Stimulated activated CD4-positive, alpha-beta T cell treated with anti-CD3 and anti-CD28 coated beads, Interleukin-1b, Interleukin-23, amount 100 ng/mL, for 48 hours (primary cell): ENCODE data around the gene CA11.
"Not testable (repeated sequence)": the region's sequence is repeated elsewhere in the genome, so short reads cannot be mapped to it uniquely, and the experiment has no call there.

Experiments used
- DNase-seq: peaks from one replicate; pipeline ENCODE4 v3.0.0-alpha.2; 2020

The CA11 gene

GRCh38 chr19:48646001-48646721, at the start of gene CA11:
TSS of gene CA11 (minus strand) at chr19:48646187. CDS start at chr19:48645632, 555 bp downstream.
- DNase-seq, result peak; percentile 92

DNA sequence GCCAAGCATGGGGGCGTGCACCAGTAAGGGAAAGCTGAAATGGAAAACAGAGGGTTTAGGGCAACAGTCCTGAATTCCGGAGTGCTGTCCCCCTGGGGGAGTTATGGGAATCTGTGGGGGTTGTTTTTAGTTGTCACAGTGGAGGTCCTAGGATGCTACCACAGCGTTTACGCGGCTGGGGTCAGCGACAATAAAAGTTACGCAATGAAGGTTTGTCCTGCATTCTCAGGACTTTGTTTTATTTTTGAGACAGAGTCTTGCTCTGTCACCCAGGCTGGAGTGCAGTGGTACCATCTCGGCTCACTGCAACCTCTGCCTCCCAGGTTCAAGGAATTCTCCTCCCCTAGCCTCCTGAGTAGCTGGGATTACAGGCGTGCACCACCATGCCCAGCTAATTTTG, 47.6 kb upstream of the CA11 start:
- DNase-seq, result not testable (repeated sequence)

DNA sequence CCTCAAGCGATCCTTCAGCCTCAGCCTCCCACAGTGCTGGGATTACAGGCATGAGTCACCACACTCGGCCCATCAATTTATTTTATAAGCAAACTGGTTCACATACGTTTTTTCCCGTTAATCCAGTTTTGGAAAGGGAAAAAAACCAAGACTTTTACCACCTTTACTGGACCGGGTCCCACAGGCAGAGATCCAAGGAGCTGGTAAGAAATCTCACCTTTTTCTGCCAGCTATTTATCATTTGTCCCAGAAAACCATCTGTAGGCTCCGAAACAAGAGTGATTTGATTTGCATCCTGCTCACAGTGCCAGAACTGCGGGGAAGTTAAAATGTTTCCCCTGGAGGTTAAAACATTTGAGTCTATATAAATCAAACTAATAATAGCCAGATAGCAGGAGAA, 43.5 kb upstream of the CA11 start:
- no peak for DNase-seq

- no peak for DNase-seq
Observed at GRCh38 chr19:48687776-48688175, 41.8 kb upstream of the CA11 start.

- DNase-seq, result not testable (repeated sequence)
Observed at GRCh38 chr19:48686637-48687036, 40.6 kb upstream of the CA11 start.

DNA sequence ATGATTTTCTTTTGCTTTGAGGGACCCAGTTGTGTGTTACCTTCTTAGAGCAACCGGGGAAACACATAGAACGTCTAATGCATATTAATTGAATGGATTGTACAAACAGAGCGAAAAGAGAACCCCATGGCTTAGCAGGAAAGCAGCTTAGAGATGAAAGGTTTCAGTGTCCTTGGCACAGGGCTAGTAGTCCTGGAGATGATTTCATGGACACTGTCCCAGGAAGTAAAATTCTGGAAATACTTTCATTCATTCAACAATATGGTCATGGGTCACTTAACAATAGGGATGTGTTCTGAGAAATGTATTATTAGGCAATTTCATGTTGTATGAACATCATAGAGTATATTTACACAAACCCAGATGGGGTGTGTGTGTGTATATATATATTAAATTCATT, 40.1 kb upstream of the CA11 start:
- DNase-seq, result no peak

GRCh38 chr19:48685583-48685982, 39.6 kb upstream of the CA11 start:
- DNase-seq, result no peak

GRCh38 chr19:48683349-48683748, 37.4 kb upstream of the CA11 start:
- peak; percentile 31 for DNase-seq

DNA sequence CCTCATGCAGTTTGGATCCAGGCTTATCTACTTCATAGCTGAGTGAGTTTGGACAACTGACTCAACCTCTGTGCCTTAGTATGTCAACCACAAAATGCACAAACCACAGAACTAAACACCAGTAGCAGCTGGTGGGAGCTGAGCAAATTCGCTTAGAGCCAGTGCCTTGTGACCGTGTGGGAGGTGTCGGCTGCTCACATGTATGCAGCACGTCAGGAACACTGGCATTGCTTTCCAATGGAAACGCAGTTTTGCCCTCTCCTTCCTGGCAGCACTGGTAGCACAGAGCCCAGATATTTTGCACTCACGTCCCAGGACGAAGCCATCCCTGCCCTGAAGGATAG, 35.1 kb upstream of the CA11 start:
- DNase-seq, result no peak

GRCh38 chr19:48680436-48681126, 34.6 kb upstream of the CA11 start:
- DNase-seq, result no peak

- DNase-seq, result not testable (repeated sequence)
Observed at GRCh38 chr19:48680006-48680405, 34.0 kb upstream of the CA11 start.

GRCh38 chr19:48678201-48678600, 32.2 kb upstream of the CA11 start:
- DNase-seq, result no peak

DNA sequence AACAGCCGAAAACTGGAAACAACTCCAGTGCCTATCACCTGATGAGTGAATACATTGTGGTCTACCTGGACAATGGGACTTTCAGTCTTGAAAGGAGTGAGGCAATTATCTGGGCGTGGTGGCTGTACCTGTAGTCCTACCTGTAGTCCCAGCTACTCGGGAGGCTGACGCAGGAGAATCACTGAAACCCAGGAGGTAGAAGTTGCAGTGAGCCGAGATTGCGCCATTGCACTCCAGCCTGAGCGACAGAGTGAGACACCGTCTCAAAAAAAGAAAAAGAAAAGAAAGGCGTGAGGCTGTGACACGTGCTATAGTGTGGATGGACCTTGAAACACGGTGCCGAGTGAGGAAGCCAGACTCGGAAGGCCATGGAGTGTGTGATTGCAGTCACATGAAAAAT, 30.9 kb upstream of the CA11 start:
- no peak for DNase-seq

GRCh38 chr19:48676487-48676886, 30.5 kb upstream of the CA11 start:
- DNase-seq, result no peak

DNA sequence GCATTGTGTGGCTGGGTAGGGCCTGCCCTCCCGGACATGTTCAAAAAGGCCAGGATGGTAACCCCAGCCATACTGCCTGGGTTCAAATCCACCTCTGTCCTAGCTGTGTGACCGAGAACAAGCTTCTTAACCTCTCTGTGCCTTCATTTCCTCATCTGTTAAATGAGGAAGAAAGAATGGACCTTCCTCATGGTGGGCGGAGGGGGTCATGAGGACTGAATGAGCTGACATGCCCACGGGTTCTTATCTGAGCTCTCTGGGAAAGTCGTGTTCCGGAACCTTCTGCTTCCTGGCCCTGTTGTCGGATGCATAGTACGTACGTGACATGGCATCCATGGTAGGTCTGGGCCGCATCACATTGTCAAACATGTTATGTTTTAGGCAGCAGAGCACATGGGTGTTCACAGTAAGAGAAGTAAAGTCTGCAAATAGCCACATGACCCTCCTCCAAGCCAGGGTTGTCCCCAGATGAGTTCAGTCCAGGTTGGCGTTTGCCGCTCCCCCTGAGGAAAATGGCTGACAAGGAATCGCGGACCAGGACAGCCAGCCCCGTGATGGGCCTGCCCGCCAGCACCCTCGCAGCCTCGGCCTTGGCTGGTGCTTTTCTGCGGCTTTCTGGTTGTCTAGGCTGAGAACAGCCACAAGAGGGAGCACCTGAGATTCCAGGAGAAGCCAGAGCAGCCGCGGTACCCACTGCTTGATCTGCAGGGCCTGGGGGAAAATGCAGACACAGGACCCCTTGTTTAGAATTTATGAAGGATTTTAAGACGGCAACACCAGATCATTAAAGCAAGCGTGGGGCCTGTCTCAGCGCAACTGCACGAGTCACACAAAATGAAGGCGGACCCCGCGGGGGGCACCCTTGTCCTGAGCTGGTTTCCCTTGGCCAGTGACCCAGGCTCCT, 29.2 kb upstream of the CA11 start:
- DNase-seq, result peak; percentile 80

- DNase-seq, result no peak
Observed at GRCh38 chr19:48674216-48674809, 28.3 kb upstream of the CA11 start.

DNA sequence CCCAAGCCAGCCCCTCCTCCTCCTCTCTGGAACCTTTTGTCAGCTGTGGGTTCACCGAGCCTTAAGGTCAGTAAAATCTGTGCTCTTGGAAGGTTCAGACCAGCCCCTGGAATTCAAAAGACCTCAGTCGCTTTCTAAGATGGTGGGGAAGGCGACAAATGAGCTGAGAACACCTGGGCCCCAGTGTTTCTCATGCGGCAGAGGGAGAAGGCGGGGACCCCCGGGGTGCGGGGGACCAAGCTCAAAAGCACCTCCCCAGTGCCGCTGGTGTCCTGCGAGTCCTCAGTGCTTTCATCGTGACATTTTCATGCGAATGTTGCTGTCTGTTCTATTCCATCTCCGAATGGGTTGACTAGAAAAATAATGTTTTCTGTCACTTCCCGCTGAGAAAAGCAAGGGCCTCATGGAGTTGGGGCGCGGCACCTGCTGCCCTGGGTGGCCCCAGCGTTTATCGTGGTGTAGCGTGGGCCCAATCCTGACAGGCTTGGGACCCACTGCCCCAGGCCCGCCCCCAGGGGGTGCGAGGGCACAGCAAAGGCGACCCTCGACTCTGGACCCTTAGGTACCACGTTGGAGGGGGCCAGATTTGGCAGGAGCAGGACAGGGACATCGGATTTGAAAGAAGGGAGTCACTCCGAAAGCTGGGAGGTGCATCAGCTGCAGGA, 27.6 kb upstream of the CA11 start:
- no peak for DNase-seq

DNA sequence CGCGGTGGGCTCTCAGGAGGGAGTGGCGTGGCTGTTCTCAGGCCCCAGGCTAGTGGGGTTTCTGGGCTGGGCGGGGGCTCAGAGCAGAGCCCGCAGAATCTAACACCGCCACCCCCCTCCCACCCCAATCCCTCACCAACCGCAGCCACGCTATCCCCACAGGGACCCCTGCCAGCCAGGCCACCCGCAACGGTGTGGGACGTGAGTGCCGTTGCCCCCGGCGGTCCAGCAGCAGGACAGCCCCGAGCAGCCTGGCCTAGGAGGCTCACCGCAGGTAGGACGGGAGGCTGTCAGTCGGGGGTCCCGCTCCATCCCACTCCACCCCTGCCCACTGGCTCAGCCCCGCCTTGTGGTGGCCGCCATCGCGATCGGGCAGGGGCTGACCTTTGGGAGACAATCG, 27.0 kb upstream of the CA11 start, which contains the start of gene NTN5:
TSS of gene NTN5 (minus strand) at position 24 of the 400 bp plus-strand sequence. CDS start 2,031 bp downstream, outside the sequence.
- no peak for DNase-seq

- no peak for DNase-seq
Observed at GRCh38 chr19:48671446-48671995, 25.5 kb upstream of the CA11 start.

- DNase-seq, result no peak
Observed at GRCh38 chr19:48670699-48671445, 24.9 kb upstream of the CA11 start.

DNA sequence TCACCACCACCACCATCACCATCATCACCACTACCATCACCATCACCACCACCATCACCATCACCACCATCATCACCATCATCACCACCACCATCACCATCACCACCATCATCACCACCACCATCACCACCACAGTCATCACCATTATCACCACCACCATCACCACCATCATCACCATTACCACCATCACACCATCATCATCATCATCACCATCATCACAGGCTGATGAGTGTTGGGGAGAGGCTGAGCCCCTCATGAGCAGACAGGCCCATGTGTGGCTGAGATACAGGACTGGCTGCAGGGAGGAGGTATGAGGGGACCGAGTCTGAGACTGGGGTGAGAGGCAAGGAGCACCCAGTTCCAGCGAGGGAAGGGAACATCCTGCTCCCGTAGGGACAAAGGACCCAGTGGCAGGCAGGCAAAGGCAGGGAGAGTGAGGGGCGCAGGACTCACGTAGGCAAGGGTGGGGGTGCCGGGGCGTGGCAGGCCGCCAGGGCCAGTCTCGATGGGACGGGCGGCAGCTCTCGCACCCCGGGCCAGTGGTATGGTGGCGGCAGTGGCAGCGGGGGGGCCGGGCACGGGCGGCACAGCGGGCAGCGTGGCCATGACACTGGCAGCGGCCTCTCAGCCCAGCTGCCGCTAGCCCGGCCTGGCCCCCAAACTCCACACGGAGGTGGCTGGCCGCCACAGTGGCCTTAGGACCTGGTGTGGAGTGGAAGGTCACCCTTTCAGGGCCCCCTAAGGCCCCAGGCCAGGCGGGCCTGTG, 24.1 kb upstream of the CA11 start:
- DNase-seq, result no peak
